K562 (cell line): ENCODE results near the gene VPS9D1. TPM values are rescaled to one million over a fixed set of nuclear protein-coding genes. Genes with fewer than 3 reads are reported as not detected.

Source experiments
- ARHGAP35 ChIP-seq: fragments of 450-650 bp; IDR thresholded peaks from 2 replicates; pipeline ENCODE4 v1.6.1; 2018; ENCODE audit not compliant: partially characterized antibody
- ATF7 ChIP-seq: fragments of 450-650 bp; IDR thresholded peaks from 2 replicates; pipeline ENCODE4 v1.7.1; 2014; ENCODE audit warnings: mild to moderate bottlenecking, moderate library complexity
- ETV6 ChIP-seq, 3 experiments: fragments of 150-350 bp in 1 of 3; sonication (generic) in 1 of 3; formaldehyde crosslinking in 1 of 3; IDR thresholded peaks; 2 replicates each; pipeline versions ENCODE4 v1.6.1 to v1.8.0; 2014 to 2022; ENCODE audit warnings: borderline replicate concordance in 2 of 3, low read depth in 2 of 3, antibody characterized with exemption in 1 of 3, low read length in 1 of 3, mild to moderate bottlenecking in 1 of 3, missing genetic modification reagents in 1 of 3
- FOXK1 ChIP-seq: sonication (generic); formaldehyde crosslinking; IDR thresholded peaks from 2 replicates; pipeline ENCODE4 v1.8.0; 2022; ENCODE audit warnings: missing genetic modification reagents, mild to moderate bottlenecking, borderline replicate concordance
- HOXB6 ChIP-seq: fragments of 250-450 bp; sonication (Bioruptor Pico); IDR thresholded peaks from 2 replicates; pipeline ENCODE4 v1.5.1; 2022; ENCODE audit warnings: mild to moderate bottlenecking, borderline replicate concordance
- KDM2B ChIP-seq: fragments of 250-450 bp; sonication (Bioruptor Pico); IDR thresholded peaks from 2 replicates; pipeline ENCODE4 v1.8.0; 2021; ENCODE audit warnings: mild to moderate bottlenecking, moderate library complexity
- POU5F1 ChIP-seq: fragments of 150-350 bp; IDR thresholded peaks from 2 replicates; pipeline ENCODE4 v1.6.1; 2014; ENCODE audit warnings: borderline replicate concordance, low read length, low read depth, mild to moderate bottlenecking; ENCODE audit not compliant: partially characterized antibody
- TFAM ChIP-seq: fragments of 250-450 bp; sonication (Bioruptor Pico); conservative IDR thresholded peaks from 2 replicates; pipeline ENCODE4 v1.5.0; 2021; ENCODE audit warnings: mild to moderate bottlenecking, moderate library complexity
- polyA plus RNA-seq, 8 experiments: library from polyadenylated mRNA; depleted of rRNA in 4 of 8; stranded (reverse) in 5 of 8; unstranded in 3 of 8; fragments of >200 nt; fragmentation: Nextera tagmentation in 2 of 8; fragmentation: Illumina TruSeq in 1 of 8; extraction: Ambion mirVana in 2 of 8; extraction: Trizol in 1 of 8; gene quantifications; 2 replicates each; pipeline versions ENCODE4 v1.2.1 to v1.2.3, GENCODE V29; 2011 to 2014; ENCODE audit warnings: inconsistent platforms in 1 of 8, missing spikeins in 1 of 8
- total RNA-seq, 7 experiments: library from RNA; depleted of rRNA in 6 of 7; stranded (reverse); fragments of >200 nt in 6 of 7; fragmentation: Illumina TruSeq in 2 of 7; extraction: Trizol in 2 of 7; gene quantifications; 2 replicates each; pipeline versions ENCODE4 v1.2.1 to v1.2.3, GENCODE V29; 2011 to 2021; ENCODE audit warnings: low replicate concordance in 1 of 7
- TF ChIP-seq, protein P1 (sequence below): sonication (generic); formaldehyde crosslinking; IDR thresholded peaks from 2 replicates; pipeline ENCODE4 v1.8.0; 2023; ENCODE audit warnings: missing genetic modification reagents, mild to moderate bottlenecking, borderline replicate concordance
- TF ChIP-seq, protein P2 (sequence below): sonication (generic); formaldehyde crosslinking; IDR thresholded peaks from 2 replicates; pipeline ENCODE4 v1.8.1; 2023; ENCODE audit warnings: mild to moderate bottlenecking, missing genetic modification reagents
- TF ChIP-seq, protein P3 (sequence below): fragments of 450-650 bp; conservative IDR thresholded peaks from 2 replicates; pipeline ENCODE4 v1.6.1; 2016; ENCODE audit warnings: missing genetic modification characterization, low read depth, mild to moderate bottlenecking, missing compliant biosample characterization, moderate library complexity
- TF ChIP-seq, protein P4 (sequence below): sonication (generic); formaldehyde crosslinking; IDR thresholded peaks from 2 replicates; pipeline ENCODE4 v1.8.1; 2023; ENCODE audit warnings: mild to moderate bottlenecking, missing genetic modification reagents
- TF ChIP-seq, protein P5 (sequence below), 2 experiments: IDR thresholded peaks; 2 replicates each; pipeline ENCODE4 v1.6.1; 2011; ENCODE audit warnings: borderline replicate concordance in 1 of 2, control low read depth in 1 of 2, low read depth in 1 of 2, low read length in 1 of 2, mild to moderate bottlenecking in 1 of 2, mixed read lengths in 1 of 2, moderate library complexity in 1 of 2; ENCODE audit not compliant: insufficient read depth in 1 of 2, insufficient read length in 1 of 2, poor library complexity in 1 of 2, severe bottlenecking in 1 of 2; ENCODE audit errors: extremely low read depth in 1 of 2

VPS9D1 gene
- total and polyA plus RNA-seq, 9 of the 15 experiments (the other 6 are each of a cell fraction or from before 2014, with no cell fraction given) = 0.33 to 3.1 (median 1.1) TPM

DNA sequence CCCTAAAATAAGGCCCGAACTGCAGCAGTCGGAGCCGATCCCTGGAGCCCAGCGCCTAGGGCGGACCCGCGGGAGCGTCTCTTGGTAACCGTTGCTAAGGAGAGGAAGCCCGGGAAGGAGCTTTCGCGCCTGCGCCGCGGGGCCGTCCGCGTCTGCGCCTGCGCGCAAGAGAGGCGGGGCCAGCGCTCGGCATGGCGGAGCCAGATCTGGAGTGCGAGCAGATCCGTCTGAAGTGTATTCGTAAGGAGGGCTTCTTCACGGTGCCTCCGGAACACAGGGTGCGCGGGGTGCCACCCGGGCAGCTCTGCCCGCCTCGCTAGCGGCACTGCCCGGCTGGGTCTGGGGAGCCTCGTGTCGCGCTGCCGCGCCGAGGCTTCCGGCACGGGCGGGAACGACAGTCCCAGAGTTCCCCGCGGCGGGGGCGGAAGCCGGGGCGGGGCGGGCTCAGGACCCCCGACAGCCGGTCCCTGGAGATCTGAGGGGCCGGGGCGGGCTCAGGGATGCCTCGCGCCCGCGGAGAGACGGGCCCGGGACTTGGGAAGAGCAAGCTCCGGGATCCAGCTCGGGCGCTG is 34.1 kb downstream of the VPS9D1 start, which contains the start of gene CDK10 (continued):
- TF ChIP-seq, protein P1, sequence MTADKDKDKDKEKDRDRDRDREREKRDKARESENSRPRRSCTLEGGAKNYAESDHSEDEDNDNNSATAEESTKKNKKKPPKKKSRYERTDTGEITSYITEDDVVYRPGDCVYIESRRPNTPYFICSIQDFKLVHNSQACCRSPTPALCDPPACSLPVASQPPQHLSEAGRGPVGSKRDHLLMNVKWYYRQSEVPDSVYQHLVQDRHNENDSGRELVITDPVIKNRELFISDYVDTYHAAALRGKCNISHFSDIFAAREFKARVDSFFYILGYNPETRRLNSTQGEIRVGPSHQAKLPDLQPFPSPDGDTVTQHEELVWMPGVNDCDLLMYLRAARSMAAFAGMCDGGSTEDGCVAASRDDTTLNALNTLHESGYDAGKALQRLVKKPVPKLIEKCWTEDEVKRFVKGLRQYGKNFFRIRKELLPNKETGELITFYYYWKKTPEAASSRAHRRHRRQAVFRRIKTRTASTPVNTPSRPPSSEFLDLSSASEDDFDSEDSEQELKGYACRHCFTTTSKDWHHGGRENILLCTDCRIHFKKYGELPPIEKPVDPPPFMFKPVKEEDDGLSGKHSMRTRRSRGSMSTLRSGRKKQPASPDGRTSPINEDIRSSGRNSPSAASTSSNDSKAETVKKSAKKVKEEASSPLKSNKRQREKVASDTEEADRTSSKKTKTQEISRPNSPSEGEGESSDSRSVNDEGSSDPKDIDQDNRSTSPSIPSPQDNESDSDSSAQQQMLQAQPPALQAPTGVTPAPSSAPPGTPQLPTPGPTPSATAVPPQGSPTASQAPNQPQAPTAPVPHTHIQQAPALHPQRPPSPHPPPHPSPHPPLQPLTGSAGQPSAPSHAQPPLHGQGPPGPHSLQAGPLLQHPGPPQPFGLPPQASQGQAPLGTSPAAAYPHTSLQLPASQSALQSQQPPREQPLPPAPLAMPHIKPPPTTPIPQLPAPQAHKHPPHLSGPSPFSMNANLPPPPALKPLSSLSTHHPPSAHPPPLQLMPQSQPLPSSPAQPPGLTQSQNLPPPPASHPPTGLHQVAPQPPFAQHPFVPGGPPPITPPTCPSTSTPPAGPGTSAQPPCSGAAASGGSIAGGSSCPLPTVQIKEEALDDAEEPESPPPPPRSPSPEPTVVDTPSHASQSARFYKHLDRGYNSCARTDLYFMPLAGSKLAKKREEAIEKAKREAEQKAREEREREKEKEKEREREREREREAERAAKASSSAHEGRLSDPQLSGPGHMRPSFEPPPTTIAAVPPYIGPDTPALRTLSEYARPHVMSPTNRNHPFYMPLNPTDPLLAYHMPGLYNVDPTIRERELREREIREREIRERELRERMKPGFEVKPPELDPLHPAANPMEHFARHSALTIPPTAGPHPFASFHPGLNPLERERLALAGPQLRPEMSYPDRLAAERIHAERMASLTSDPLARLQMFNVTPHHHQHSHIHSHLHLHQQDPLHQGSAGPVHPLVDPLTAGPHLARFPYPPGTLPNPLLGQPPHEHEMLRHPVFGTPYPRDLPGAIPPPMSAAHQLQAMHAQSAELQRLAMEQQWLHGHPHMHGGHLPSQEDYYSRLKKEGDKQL (CRISPR knock-in tag) = no peak
- no peak for TF ChIP-seq ETV6 (IDR thresholded peaks at IDR 0.05; ENCODE audit: borderline replicate concordance in 1 of 2, low read depth in 2 of 2, low read length in 1 of 2)
- no peak for TF ChIP-seq ETV6 (CRISPR knock-in tag; IDR thresholded peaks at IDR 0.05; ENCODE audit: borderline replicate concordance)
- peak; percentile 69 for TF ChIP-seq ATF7
- TF ChIP-seq TFAM (CRISPR knock-in tag) = no peak
- TF ChIP-seq KDM2B (CRISPR knock-in tag) = no peak
- no peak for TF ChIP-seq HOXB6
- TF ChIP-seq, protein P2, sequence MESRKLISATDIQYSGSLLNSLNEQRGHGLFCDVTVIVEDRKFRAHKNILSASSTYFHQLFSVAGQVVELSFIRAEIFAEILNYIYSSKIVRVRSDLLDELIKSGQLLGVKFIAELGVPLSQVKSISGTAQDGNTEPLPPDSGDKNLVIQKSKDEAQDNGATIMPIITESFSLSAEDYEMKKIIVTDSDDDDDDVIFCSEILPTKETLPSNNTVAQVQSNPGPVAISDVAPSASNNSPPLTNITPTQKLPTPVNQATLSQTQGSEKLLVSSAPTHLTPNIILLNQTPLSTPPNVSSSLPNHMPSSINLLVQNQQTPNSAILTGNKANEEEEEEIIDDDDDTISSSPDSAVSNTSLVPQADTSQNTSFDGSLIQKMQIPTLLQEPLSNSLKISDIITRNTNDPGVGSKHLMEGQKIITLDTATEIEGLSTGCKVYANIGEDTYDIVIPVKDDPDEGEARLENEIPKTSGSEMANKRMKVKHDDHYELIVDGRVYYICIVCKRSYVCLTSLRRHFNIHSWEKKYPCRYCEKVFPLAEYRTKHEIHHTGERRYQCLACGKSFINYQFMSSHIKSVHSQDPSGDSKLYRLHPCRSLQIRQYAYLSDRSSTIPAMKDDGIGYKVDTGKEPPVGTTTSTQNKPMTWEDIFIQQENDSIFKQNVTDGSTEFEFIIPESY (CRISPR knock-in tag) = no peak
- TF ChIP-seq, protein P3, sequence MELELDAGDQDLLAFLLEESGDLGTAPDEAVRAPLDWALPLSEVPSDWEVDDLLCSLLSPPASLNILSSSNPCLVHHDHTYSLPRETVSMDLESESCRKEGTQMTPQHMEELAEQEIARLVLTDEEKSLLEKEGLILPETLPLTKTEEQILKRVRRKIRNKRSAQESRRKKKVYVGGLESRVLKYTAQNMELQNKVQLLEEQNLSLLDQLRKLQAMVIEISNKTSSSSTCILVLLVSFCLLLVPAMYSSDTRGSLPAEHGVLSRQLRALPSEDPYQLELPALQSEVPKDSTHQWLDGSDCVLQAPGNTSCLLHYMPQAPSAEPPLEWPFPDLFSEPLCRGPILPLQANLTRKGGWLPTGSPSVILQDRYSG = no peak
- TF ChIP-seq, protein P4, sequence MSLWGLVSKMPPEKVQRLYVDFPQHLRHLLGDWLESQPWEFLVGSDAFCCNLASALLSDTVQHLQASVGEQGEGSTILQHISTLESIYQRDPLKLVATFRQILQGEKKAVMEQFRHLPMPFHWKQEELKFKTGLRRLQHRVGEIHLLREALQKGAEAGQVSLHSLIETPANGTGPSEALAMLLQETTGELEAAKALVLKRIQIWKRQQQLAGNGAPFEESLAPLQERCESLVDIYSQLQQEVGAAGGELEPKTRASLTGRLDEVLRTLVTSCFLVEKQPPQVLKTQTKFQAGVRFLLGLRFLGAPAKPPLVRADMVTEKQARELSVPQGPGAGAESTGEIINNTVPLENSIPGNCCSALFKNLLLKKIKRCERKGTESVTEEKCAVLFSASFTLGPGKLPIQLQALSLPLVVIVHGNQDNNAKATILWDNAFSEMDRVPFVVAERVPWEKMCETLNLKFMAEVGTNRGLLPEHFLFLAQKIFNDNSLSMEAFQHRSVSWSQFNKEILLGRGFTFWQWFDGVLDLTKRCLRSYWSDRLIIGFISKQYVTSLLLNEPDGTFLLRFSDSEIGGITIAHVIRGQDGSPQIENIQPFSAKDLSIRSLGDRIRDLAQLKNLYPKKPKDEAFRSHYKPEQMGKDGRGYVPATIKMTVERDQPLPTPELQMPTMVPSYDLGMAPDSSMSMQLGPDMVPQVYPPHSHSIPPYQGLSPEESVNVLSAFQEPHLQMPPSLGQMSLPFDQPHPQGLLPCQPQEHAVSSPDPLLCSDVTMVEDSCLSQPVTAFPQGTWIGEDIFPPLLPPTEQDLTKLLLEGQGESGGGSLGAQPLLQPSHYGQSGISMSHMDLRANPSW (CRISPR knock-in tag) = no peak
- TF ChIP-seq POU5F1 = no peak
- TF ChIP-seq, protein P5, sequence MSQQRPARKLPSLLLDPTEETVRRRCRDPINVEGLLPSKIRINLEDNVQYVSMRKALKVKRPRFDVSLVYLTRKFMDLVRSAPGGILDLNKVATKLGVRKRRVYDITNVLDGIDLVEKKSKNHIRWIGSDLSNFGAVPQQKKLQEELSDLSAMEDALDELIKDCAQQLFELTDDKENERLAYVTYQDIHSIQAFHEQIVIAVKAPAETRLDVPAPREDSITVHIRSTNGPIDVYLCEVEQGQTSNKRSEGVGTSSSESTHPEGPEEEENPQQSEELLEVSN (IDR thresholded peaks at IDR 0.05; ENCODE audit: borderline replicate concordance in 1 of 2, extremely low read depth in 1 of 2, insufficient read depth in 1 of 2, insufficient read length in 1 of 2, low read depth in 1 of 2, low read length in 1 of 2, poor library complexity in 1 of 2, severe bottlenecking in 1 of 2) = peak; percentile 97 to 100
- no peak for TF ChIP-seq FOXK1
- no peak for TF ChIP-seq ARHGAP35
